PFSK-1 (cell line): ENCODE measurements around the gene CADM2.

Source experiments
- FOXP2 ChIP-seq: optimal IDR thresholded peaks from 2 replicates; pipeline ENCODE3; 2011; ENCODE audit warnings: borderline replicate concordance, control low read depth, inconsistent platforms; ENCODE audit not compliant: insufficient read depth; ENCODE audit errors: extremely low read length, extremely low read depth
- POLR2AphosphoS5 ChIP-seq: IDR thresholded peaks from 2 replicates; pipeline ENCODE4 v1.6.1; 2012; ENCODE audit warnings: low read depth, mild to moderate bottlenecking, control low read depth, low read length, moderate library complexity
- REST ChIP-seq, 2 experiments: IDR thresholded peaks; 2 replicates each; pipeline versions ENCODE4 v1.6.1 to v1.8.0; 2011 to 2012; ENCODE audit warnings: low read depth in 2 of 2, low read length in 2 of 2, control low read depth in 1 of 2, inconsistent platforms in 1 of 2, mild to moderate bottlenecking in 1 of 2, moderate library complexity in 1 of 2; ENCODE audit not compliant: insufficient read depth in 1 of 2
- SIN3A ChIP-seq: IDR thresholded peaks from 2 replicates; pipeline ENCODE4 v1.6.1; 2012; ENCODE audit warnings: mild to moderate bottlenecking, low read length, moderate library complexity, borderline replicate concordance; ENCODE audit not compliant: insufficient read depth
- TAF1 ChIP-seq: IDR thresholded peaks from 2 replicates; pipeline ENCODE4 v1.6.1; 2012; ENCODE audit warnings: low read length, control low read depth, borderline replicate concordance; ENCODE audit not compliant: insufficient read depth

The CADM2 gene

GRCh38 chr3:85502148-85502875, 543.5 kb downstream of the CADM2 start:
- TF ChIP-seq SIN3A: no peak
- TF ChIP-seq REST (IDR thresholded peaks at IDR 0.05; ENCODE audit: insufficient read depth in 1 of 2, low read depth in 2 of 2, low read length in 2 of 2): no peak
- no peak for TF ChIP-seq TAF1
- TF ChIP-seq POLR2AphosphoS5: no peak
- TF ChIP-seq FOXP2: no peak

- TF ChIP-seq SIN3A (no peak), TAF1 (no peak), POLR2AphosphoS5 (no peak)
Measured at GRCh38 chr3:85508659-85509058, 549.9 kb downstream of the CADM2 start.

- TF ChIP-seq FOXP2: no peak
- no peak for TF ChIP-seq SIN3A
- TF ChIP-seq REST (IDR thresholded peaks at IDR 0.05; ENCODE audit: insufficient read depth in 1 of 2, low read depth in 2 of 2, low read length in 2 of 2): no peak
- no peak for TF ChIP-seq POLR2AphosphoS5
- TF ChIP-seq TAF1: no peak
Measured at GRCh38 chr3:85516146-85516545, 557.4 kb downstream of the CADM2 start.

- TF ChIP-seq SIN3A (no peak), POLR2AphosphoS5 (no peak), TAF1 (no peak), FOXP2 (no peak), REST (IDR thresholded peaks at IDR 0.05; ENCODE audit: insufficient read depth in 1 of 2, low read depth in 2 of 2, low read length in 2 of 2) (no peak)
Measured at GRCh38 chr3:85524104-85524503, 565.3 kb downstream of the CADM2 start.

GRCh38 chr3:85525264-85525663, 566.5 kb downstream of the CADM2 start:
- no peak for TF ChIP-seq REST (IDR thresholded peaks at IDR 0.05; ENCODE audit: insufficient read depth in 1 of 2, low read depth in 2 of 2, low read length in 2 of 2)
- TF ChIP-seq POLR2AphosphoS5: no peak
- TF ChIP-seq FOXP2: no peak
- TF ChIP-seq TAF1: no peak
- no peak for TF ChIP-seq SIN3A
